K562 (cell line): ENCODE measurements around the gene EXOC4. TPM values are rescaled to one million over a fixed set of nuclear protein-coding genes. Genes with fewer than 3 reads are reported as not detected.
A peak's percentile ranks its signal among the peaks of the same experiment; 100 is the strongest.

ENCODE experiments used
- CHD7 ChIP-seq: fragments of 200-600 bp; sonication (generic); IDR thresholded peaks from one replicate; pipeline ENCODE4 v1.6.1; 2012; ENCODE audit warnings: mild to moderate bottlenecking, low read depth, low read length, inconsistent platforms
- CREM ChIP-seq: IDR thresholded peaks from 2 replicates; pipeline ENCODE4 v1.6.1; 2014; ENCODE audit warnings: antibody characterized with exemption, low read depth
- PTTG1 ChIP-seq: fragments of 450-650 bp; IDR thresholded peaks from 2 replicates; pipeline ENCODE4 v1.6.1; 2016; ENCODE audit warnings: low read depth, mild to moderate bottlenecking, missing genetic modification characterization, missing compliant biosample characterization
- ZNF318 ChIP-seq, 2 experiments: fragments of 450-650 bp; IDR thresholded peaks; 2 replicates each; pipeline ENCODE4 v1.6.1; 2016; ENCODE audit warnings: mild to moderate bottlenecking in 2 of 2, borderline replicate concordance in 1 of 2, low read depth in 1 of 2, moderate library complexity in 1 of 2
- polyA plus RNA-seq, 8 experiments: library from polyadenylated mRNA; depleted of rRNA in 4 of 8; stranded (reverse) in 5 of 8; unstranded in 3 of 8; fragments of >200 nt; fragmentation: Nextera tagmentation in 2 of 8; fragmentation: Illumina TruSeq in 1 of 8; extraction: Ambion mirVana in 2 of 8; extraction: Trizol in 1 of 8; gene quantifications; 2 replicates each; pipeline versions ENCODE4 v1.2.1 to v1.2.3, GENCODE V29; 2011 to 2014; ENCODE audit warnings: inconsistent platforms in 1 of 8, missing spikeins in 1 of 8
- total RNA-seq, 7 experiments: library from RNA; depleted of rRNA in 6 of 7; stranded (reverse); fragments of >200 nt in 6 of 7; fragmentation: Illumina TruSeq in 2 of 7; extraction: Trizol in 2 of 7; gene quantifications; 2 replicates each; pipeline versions ENCODE4 v1.2.1 to v1.2.3, GENCODE V29; 2011 to 2021; ENCODE audit warnings: low replicate concordance in 1 of 7
- TF ChIP-seq, protein P1 (sequence below): sonication (generic); formaldehyde crosslinking; IDR thresholded peaks from 2 replicates; pipeline ENCODE4 v1.9.0; 2022; ENCODE audit warnings: mild to moderate bottlenecking, missing genetic modification reagents

Gene EXOC4
- total and polyA plus RNA-seq, 9 of the 15 experiments (the other 6 are each of a cell fraction or from before 2014, with no cell fraction given) = 18.5 to 73.1 (median 46.6) TPM

DNA sequence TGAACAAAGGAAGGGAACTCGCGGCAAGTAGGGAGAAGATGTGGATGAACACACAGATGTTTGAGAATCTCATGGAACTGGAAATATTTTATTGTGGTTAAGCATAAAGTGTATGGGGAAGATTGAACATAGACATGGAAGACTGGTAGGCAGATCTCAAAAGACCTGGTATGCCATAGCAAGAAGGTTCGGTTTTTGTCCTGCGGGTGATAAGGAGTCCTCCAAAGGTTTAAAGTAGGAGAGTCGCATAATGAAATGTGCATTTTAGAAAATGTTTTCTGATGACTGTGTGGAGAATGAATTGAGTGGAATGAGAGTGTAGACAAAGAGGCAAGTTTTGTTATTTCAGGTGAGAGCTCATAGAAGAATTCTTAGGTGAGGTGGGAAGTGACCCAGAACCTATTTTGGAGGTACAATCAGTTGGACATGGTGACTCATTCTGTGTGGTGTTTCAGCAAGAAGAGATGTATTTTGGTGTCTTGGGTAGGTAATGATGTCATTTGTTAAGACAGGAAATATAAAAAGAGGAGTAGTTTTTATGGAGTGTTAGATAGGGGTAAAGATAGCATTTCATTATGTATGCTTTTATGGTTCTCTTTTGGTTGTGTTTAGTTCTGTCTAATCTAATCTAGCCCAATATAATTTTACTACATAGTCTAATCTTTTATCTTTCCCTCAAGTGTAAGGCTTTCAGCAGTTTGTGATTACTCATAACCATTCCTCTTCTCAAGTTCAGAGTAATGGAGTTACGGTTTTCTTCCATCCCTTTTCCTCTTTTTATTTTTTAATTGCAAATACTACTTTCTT is 239.2 kb downstream of the EXOC4 start (continued):
- no peak for TF ChIP-seq PTTG1 (tag)
- no peak for TF ChIP-seq ZNF318 (IDR thresholded peaks at IDR 0.05; ENCODE audit: borderline replicate concordance in 1 of 2, low read depth in 1 of 2)
- TF ChIP-seq CREM = peak; percentile 55
- no peak for TF ChIP-seq CHD7
- TF ChIP-seq, protein P1, sequence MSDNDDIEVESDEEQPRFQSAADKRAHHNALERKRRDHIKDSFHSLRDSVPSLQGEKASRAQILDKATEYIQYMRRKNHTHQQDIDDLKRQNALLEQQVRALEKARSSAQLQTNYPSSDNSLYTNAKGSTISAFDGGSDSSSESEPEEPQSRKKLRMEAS (CRISPR knock-in tag) = no peak
